ENCODE results near the gene NBEA. TPM values are rescaled to one million over a fixed set of nuclear protein-coding genes. Genes with fewer than 3 reads are reported as not detected.

The NBEA gene
- total RNA-seq, 1 donor from 2014 or later, result 12.0 TPM

- no peaks in the 10 kb centered on the region for H3K27me3 ChIP-seq
- H3K27ac ChIP-seq, result no peak overlapping the region
- no peaks in the 10 kb centered on the region for H3K9me3 ChIP-seq
- H3K4me3 ChIP-seq, result no peak overlapping the region
- no peaks in the 10 kb centered on the region for H3K36me3 ChIP-seq
- DNase-seq (ENCODE audit: extremely low spot score in 2 of 2), result peak in 1 of 2 donors; percentile 12
- no peaks in the 10 kb centered on the region for H3K4me1 ChIP-seq
- intact Hi-C loops (cut with DNase I), result no loop called here
- TF ChIP-seq POLR2A (IDR thresholded peaks at IDR 0.05), result no peak
- no peak for TF ChIP-seq POLR2AphosphoS5 (IDR thresholded peaks at IDR 0.05; ENCODE audit: insufficient read depth in 1 of 2, low read depth in 1 of 2)
- TF ChIP-seq CTCF (IDR thresholded peaks at IDR 0.05), result no peak
Measured at GRCh38 chr13:35690581-35691207, 748.6 kb downstream of the NBEA start.

- no peak overlapping the region for H3K4me3 ChIP-seq
- H3K9me3 ChIP-seq, result no peaks in the 10 kb centered on the region
- intact Hi-C loops (cut with DNase I), result no loop called here
- H3K4me1 ChIP-seq, result no peaks in the 10 kb centered on the region
- no peaks in the 10 kb centered on the region for H3K36me3 ChIP-seq
- no peak for TF ChIP-seq POLR2AphosphoS5 (IDR thresholded peaks at IDR 0.05; ENCODE audit: insufficient read depth in 1 of 2, low read depth in 1 of 2)
- TF ChIP-seq CTCF (IDR thresholded peaks at IDR 0.05), result no peak
- no peak for TF ChIP-seq POLR2A (IDR thresholded peaks at IDR 0.05)
- no peaks in the 10 kb centered on the region for H3K27me3 ChIP-seq
- no peak overlapping the region for H3K27ac ChIP-seq
- no peak for DNase-seq (ENCODE audit: extremely low spot score in 2 of 2)
Measured at GRCh38 chr13:35693134-35693784, 751.2 kb downstream of the NBEA start.

GRCh38 chr13:35694031-35694430, 752.0 kb downstream of the NBEA start:
- intact Hi-C loops (cut with DNase I), result no loop called here
- Histone ChIP-seq H3K9me3 (no peaks in the 10 kb centered on the region), H3K27me3 (no peaks in the 10 kb centered on the region), H3K4me3 (no peak overlapping the region), H3K27ac (no peak overlapping the region), H3K36me3 (no peaks in the 10 kb centered on the region), H3K4me1 (no peaks in the 10 kb centered on the region)
- no peak for TF ChIP-seq POLR2A (IDR thresholded peaks at IDR 0.05)
- TF ChIP-seq POLR2AphosphoS5 (IDR thresholded peaks at IDR 0.05; ENCODE audit: insufficient read depth in 1 of 2, low read depth in 1 of 2), result no peak
- TF ChIP-seq CTCF (IDR thresholded peaks at IDR 0.05), result no peak
- DNase-seq (ENCODE audit: extremely low spot score in 2 of 2), result no peak

GRCh38 chr13:35694549-35695447, 752.7 kb downstream of the NBEA start:
- no peak overlapping the region for H3K4me3 ChIP-seq
- intact Hi-C loops (cut with DNase I), result loop anchor here (5.0 kb wide), 1 partner anchor 1332 kb away; no protein-coding TSS in a partner anchor
- no peak for DNase-seq (ENCODE audit: extremely low spot score in 2 of 2)
- no peak overlapping the region for H3K27ac ChIP-seq
- no peaks in the 10 kb centered on the region for H3K36me3 ChIP-seq
- no peaks in the 10 kb centered on the region for H3K27me3 ChIP-seq
- peaks cover 6% of the 10 kb centered on the region for H3K4me1 ChIP-seq
- H3K9me3 ChIP-seq, result no peaks in the 10 kb centered on the region
- TF ChIP-seq CTCF (IDR thresholded peaks at IDR 0.05) (no peak), POLR2AphosphoS5 (IDR thresholded peaks at IDR 0.05; ENCODE audit: insufficient read depth in 1 of 2, low read depth in 1 of 2) (no peak), POLR2A (IDR thresholded peaks at IDR 0.05) (no peak)

All from vagina (tissue), 2 donors.